IPS DF 19.7 (cell line): ENCODE results near the gene EPAS1.

ENCODE experiments used
- DNase-seq: peaks from one replicate; pipeline ENCODE4 v3.0.0-alpha.2; 2013; ENCODE audit warnings: low read depth, low spot score

EPAS1 gene

DNA sequence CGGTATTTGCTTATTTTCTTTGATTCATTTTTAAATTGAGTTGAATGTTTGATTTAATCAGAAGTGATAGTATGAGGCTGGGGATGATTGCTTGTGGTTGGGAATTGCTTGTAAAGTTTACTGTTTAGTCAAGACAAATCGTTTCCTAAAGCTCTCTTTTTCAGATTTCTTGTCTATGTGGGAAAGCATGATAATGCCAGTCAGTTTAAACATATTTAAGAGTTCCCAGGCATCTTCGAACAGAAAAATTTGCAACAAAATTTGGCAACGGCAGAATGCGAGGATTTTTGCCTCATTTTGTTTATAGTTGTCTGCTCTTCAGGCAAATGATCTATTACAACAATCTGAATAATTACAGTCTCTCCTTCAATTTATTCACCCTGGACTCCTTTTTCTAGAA is 22.5 kb downstream of the EPAS1 start:
- DNase-seq: no peak

DNA sequence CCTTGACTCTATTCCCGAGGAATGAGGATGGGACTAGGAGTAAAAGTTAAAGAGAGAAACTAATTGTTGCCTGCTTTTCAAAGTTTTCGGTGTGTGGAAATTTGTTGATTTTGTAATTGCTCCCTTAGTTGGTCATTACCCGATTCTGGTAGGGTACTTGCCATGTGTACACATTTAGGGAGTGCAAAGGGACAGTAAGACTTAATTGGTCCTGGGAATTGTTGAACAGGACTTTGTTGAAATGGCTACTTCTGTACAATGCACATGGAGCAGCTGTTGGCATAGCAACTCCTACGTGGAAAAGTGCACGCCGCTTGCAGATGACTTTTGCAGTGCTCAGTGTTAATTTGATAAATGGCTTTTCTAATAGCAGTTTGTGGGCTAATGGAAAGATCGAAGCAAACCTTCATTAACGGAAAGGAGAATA is 22.9 kb downstream of the EPAS1 start:
- no peak for DNase-seq

DNA sequence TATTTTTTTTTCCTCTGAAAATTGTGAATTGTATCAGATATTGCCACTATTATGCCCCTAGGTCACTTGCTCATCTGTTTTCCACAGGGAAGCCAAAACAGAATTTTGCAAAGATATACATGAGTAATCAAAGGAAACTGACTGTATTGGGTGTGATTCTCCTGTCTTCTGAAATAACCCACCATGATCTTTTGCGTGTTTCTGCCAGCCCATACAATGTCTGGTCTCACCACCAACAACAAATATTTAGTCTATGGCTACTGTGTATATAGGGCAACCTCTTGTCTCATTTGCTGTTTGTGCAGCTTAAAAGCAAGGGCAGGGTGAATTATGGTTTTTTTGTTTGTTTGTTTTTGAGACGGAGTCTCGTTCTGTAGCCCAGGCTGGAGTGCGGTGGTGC is 26.5 kb downstream of the EPAS1 start:
- no peak for DNase-seq

DNA sequence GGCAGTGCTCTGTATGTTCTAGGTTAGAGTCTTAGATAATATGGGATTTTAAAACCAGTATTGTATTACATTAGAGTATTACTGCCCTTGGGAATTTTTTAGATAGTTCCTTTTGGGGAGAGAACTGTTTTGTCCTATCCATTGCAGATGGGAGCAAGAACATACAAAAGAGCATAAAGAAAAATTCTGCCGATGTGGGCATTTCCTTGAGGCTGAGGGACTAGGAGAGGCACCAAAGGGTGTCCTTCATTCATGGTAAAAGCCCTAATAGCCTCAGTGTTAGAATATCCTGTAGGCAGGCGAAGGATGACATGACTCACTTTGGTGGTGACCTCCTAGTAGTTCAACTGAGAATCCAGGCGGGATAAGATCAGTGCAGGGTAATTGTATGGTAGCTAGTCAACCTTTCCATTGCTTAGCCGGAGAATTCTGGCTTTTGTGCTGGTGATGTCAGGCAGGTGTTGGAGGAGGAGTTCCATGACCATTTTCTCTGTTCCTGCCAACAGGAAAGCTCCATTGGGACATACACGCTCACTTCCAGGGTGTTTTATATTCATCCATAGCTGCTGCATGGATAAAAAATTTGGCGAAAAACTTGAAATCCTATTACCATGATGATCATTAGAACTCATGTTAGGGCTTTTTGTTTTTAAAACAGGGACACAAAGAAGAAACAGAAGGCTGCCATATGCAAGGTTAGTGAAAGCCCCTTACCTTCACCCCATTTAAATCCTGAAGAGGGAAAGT is 28.1 kb downstream of the EPAS1 start:
- DNase-seq: no peak

DNA sequence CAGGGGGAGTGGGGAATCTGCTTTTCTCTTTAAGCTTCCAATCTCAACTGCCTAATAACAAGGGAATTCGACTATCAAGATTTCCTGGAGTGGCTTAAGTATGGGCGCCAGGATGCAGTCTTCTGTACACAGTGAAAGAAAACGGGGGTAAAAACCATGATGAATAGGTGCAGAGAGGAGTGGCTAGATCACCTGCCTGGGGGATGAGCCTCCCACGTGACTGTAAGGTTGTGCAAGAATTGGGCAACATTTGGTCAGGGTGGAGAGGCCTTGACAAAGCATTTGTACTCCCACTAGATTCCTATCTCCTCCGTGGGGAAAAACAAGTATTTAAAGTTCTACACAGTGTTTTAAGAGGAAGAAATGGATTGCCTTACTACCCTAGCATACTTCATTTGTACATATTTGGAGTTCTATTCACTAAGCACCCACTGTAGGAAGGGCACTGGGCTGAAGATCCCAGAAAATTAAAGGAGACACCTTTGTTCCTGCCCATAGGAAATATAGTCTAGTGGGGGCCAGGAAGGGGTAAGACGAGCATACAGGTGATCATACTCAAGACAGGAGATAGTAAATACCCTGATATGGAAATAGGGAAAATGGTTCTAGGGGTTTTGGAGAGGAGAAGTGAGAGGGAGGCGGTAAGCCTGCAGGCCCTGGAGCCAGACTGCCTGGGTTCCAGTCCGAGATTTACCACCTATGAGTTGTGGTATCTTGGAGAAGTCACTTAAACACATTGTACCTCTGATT is 29.2 kb downstream of the EPAS1 start:
- no peak for DNase-seq

DNA sequence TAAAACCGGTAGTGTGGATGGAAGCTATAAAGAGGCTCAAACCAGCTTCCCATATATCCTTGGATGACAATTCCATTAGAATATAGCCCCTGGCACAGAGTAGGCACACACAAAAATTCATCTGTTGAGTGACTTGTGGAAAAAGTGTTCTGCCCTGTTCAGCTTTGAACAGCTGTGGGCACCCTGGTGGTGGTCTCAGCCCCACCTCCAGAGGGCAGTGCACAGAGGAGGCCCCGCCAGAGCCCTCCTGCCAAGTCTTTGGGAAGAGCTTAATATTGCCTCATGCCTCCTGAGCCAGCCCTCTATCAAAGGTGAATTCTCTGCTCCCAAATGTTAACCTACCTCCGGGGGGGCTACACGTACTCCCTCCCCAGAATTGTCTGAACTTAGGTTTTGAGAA is 30.4 kb downstream of the EPAS1 start:
- no peak for DNase-seq

DNA sequence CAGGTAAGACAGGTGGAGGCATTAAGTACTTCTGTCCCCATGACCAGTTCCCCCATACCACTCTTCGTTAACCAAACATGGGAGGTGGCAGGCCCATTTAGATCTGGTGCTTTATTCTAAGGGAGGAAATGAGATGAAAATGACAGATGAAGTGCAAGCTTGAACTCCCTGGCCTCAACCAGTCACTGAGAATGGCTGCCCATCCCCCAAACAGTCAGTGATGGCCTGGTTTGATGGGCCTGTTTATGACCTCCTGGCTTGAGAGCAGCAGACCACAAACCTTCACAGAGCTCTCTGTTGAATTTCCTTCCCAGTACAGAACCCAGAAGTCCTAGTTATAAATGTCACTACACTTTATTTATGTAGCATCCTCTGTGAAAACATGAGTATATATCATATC is 31.1 kb downstream of the EPAS1 start:
- no peak for DNase-seq

DNA sequence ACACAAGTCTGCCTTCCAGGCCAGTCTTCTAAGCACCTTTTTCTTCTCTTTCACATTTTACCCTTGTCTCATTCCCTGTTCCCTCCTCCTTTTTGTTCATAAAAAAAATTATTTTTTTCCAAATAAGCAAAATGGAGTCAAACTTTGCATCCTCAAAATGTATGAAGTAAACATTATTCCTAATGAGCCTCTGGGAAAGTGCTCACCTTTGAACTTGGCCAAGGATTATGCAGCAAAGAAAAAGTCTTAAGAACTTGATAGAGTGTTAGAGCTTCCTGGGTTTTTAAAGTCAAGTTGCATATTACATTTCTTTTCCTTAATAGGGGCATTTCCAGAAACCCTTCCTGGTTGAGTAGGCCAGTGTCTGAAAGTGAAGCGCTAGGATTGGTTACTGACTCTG is 31.6 kb downstream of the EPAS1 start:
- no peak for DNase-seq

DNA sequence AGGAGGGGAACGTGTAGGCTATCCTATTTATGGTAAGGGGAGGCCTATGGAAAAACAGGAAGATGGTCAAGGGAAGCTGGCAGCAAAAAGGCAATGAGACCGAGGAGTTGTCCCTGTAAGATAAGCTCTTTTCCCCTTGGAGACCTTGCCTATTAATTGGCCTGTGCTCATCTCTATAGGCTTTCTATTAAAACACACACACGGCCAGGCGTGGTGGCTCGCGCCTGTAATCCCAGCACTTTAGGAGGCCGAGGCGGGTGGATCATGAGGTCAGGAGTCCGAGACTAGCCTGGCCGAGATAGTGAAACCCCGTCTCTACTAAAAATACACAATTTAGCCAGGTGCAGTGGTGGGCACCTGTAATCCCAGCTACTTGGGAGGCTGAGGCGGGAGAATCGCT is 32.1 kb downstream of the EPAS1 start:
- no peak for DNase-seq

DNA sequence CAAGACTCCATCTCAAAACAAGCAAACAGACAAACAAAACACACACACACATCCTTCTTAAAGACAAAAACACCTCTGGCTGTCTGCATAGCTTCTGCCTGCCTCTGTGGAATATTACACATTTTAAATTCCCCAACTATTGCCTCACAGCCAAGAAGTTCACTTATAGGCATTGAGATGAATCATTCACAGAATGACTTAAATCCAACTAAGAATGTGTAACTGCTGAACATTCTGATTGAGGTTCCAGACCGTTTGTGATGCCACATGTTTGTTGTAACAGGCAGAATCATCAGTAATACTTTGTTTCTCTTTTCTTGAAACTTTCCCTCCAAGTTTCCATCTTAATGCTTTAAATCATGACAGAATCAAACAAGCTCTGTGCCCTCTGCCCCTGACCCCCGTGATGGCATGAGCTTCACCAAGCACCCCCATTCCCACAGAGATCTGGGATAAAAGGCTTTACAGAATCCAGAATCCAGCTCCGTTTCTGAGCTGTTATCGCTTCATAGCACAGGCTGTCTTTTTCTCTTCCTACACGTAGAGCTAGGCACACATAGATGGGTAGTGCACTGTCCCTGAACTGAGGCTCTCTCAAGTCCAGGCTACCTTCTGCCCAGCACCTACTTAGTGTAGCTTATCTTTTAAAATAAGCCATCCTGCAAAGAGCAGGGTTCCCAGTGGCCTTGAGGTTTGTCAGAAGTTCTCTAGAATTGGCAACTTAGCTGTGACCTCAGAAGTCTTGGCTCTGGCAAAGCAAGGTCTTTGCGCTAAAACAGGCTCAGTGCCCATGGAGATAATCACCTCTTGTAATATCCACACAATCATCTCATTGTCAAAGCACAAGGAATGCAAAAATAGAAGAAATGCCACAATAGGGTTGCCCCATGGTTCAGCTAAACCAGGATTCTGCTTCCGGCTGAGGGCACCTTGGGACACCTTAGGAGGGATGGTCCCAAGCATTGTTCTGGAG is 32.9 kb downstream of the EPAS1 start:
- no peak for DNase-seq

DNA sequence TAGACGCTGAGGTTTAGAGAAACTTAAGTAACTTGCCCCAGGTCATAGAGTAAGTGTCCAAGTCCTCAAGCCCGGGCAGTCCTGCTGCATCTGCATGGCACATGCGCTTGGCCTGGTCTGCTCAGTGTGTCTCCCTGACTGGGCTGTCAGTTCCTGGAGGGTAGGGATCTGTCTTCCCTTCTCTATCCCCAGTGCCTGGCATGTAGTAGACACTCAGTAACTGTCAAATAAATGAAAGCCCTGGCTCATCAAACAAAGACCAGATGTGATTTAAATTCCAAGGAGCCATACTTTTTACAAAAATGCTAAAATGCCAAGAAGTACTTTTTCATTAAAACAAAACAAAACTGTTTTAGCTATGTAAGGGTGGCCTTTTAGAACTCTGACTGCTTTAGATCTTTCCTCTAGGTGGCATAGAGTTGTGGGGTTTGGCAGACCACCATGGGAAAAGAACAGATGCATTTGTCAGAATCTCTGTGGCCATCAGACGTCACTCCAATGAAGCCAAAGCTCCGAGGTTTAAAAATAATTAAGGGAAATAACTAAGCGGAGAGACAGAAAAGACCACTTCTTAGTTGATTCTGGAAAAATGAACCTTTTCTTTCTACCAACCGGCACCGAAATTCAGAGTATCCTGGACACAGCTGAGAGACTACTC is 34.0 kb downstream of the EPAS1 start:
- DNase-seq: no peak

DNA sequence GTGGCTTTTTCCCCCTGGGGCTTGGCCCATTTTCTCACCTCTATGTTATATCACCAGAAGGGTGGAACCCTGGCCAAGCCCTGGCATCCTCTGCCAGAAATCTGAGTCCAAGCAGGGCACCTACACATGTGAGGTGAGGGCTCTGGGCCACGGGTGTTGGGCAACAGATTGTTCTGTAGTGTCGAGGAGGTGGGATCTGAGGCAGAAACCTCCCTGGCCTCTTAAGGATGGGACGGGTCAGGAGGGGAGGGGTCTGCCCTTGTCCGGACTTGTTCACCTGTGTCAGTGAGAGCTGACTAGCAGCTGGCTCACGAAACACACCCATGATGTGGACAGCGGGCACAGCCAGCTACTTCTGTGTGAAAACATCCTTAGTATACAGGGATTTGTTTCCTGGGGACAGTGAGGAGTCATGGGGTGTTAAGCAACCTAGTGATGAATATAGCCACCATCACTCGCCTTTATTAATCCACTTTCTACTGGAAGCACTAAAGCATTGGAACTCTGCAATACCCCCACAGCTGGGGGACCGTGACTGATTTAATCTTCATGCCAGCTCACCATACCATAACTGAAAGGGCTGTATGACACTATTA is 35.6 kb downstream of the EPAS1 start:
- DNase-seq: no peak

DNA sequence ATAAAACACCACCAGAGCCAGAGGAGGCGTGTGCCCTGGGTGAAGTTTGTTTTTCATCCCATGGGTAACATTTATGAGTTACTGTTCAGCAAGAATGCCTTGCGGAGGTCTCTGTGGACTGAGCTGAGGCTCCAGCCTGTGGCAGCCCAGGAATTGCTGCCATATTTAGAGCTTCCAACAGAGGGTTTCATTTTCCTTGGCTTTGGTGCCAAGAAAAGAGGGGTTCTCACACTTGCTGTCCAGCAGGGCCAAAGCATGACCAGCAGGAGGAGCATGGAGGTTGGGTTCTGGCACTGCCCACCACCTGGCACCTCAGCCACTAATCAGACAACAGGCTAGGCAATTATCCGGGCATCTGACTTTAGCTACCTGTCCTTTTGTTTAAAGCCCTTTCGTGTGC is 36.7 kb downstream of the EPAS1 start:
- DNase-seq: no peak

DNA sequence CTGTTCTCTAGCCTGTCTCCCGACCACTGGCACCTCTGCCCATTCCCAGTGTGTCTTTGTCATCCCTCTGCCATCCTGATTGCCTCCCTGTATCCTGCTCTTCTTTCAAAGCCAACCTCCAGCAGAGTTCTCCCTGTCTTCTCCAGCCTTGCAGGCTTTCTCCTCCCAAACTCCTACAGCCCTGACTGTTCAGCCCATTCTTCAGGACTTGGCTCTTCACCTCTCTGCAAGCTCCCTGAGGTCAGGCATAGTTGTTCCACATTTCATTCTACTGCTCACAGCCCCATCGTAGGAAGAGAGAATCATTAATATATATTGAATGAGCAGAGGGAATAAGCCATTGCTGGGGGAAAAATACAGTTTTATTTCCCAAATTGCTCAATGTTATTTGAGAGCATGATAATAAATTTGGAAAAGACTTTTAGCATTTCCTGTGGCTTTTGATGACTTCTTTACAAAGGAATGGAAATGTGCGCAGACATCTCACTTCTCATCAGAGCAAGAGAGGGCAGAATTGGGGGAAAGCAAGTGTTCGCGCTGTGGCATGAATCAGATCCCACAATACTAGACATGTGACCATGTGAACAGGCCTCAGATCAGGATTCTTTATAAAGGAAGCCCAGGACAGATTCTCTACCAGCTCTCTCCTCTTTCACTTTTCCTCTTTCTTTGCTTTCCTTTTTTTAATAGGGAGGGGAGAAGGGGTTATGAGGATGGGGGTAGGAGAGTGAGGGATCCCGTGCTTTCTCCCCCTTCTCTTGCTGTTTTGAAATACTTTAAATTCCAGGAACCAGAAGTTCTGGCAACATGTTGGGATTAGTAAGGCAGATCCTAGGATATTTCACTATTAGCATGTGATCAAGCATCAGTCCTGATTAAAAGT is 37.4 kb downstream of the EPAS1 start:
- no peak for DNase-seq

DNA sequence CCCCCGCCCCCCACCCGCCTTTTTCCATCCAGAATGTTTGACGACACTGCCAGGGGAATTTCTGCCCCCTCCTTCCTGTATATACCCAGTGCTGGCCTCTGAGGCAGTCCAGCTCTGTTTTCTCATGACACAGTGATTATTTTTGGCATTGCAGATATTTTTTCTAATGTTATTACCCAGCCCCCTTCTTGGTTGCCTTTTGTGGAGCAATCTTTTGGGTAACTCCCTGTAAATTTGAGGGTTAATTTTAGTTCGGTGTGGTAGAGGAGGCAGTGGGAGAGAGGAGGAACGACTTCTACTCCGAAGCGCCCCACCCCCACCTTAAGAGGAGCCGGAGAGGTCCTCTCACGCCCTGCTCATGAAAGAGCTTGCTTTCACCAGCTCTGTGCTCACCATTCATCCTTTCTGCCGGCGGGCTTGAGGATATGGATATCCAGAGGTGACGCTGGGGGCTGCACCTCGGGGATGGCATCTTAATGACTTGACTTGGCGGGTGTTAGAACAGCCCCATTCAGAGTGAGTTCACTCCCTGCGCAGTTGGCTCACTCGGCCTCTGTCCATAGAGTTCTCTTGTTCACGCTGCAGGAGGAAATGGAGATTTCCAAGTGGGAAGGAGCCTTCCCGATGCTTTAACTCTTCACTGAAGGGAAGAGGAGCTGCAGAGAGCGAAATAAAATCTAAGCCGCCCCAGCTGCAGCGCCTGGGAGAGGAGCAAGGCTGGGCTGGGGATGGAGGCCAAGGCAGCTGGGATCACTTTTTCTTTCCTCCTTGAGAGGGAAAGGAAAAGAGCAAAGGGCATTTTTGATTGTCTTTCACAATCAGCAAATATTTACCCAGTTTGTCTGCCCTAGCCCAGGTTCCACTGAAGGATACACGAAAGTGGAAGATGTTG is 38.4 kb downstream of the EPAS1 start:
- DNase-seq: no peak

DNA sequence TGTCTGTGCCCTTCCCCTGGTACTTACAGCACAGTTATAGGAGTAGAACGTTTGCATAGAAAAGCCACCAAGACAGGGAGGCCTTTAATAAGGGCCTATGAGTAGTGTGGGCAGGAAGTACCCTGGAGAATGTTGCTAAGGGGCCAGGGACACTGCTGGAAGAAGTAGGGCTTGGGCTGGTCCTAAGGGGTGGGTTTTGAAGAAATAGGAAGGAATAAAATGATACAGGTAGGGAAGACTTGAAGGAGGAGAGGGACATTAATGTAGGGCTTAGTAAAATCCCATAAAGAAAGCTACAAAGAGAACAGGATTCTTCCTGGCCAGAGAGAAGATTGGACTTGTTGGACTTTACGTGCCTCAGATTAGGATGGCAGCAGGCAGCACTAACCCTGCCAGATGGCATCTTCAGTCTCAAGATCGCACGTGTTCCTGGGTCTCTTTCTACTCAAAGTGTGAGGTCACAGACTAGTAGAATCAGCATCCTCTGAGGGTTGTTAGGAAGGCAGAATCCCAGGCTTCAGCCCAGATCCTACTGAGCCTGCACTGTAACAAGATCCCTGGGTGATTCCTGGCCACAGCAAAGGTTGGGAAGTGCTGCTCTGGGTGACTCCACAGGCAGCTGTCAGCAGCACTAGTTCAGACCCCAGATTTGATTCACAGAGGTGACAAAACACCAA is 39.2 kb downstream of the EPAS1 start:
- DNase-seq: no peak

DNA sequence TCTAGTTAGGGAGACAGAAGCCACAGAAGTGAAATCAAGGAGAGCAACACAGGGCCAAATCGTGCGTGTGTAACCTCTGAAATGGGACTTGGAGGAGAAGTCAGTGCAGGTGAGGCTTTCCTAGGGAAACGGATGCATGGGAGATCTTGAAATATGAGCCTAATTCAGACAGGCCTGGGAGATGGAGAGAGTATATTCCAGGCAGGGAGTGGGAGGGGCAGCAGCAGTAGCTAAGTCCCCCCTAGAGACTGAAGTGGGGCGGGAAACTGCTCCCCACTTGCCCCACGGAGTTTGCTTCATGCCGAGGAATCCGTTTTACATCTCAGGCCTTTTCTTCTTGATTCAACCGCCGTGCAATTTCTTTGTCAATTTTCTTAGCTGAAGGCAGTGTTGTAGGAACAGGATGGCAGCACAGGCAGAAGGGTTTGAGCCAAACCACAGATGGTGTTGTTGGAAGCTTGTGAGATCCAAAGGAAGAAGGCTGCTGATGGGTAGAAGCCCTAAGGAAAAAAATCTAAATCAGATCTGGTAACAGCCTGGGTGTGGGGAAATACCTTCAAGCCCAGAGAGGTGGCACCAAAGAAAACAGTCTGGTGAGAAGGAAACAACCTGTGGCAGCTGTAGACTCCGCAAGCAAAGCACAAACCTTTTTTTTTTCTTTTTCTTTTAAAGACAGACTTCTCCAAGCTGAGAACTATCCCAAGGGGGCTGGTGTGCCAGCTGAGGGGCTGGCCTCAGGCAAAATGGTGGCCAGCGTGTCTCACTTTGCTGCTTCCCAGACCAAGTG is 40.2 kb downstream of the EPAS1 start:
- DNase-seq: no peak

DNA sequence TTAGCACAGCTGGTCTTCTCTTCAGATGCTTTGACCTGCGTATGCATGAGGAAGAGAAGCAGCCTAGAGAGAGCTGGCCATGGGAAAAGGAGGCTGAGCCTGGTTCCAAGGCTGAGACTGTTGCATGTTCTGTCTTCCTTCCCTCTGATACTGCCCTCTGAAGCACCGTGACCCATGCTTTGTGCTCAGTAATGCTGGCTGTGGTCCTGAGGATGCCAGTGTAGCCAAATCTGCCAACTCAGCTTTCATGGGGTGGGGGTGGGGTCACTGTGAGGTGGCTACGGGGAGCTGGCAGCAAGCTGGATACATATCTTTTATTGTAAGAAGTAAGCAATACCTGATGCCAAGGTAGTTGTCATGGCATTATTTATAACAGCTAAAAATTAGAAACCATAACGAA is 41.5 kb downstream of the EPAS1 start:
- no peak for DNase-seq
